ENCODE measurements around the gene IQSEC1.

Gene IQSEC1

DNA sequence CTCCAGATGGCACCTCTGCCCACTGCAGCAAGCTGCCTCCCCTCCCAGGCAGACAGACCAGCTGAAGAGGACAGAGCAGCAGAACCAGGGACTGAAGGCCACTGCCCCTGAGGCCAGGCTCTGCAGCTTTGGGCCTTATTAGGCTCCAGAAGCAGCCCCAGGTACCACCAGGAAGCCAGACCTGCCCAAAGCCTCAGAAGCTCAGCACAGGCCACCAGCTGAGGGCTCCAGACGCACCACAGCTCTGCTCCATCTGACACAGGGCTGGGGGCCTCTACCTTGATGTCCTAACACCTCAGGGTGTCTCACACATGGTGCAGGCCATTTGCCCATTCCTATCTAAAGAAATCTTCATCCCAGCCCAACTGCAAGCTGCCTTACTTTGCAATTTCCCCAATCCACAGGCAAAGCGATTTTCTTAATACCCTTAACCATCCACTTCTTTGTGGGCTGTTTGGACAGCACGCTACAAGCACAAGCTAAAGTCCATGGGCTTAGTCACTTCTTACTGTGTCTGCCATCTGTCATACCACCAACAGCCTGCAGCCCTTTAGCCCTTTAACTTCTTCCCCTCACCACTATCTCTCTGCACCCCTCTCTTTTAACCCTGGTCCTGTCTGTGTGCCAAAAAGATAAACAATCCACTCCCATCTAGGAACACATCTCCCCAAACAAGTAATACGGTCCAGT is 112.1 kb downstream of the IQSEC1 start:
- no peaks in the 10 kb centered on the region for H4K20me1 ChIP-seq (ENCODE audit: low read depth, low read length)
- no peaks in the 10 kb centered on the region for H3K36me3 ChIP-seq (ENCODE audit: low read length)
- H3K4me2 ChIP-seq (ENCODE audit: low read depth, low read length, poor library complexity, severe bottlenecking) = no peak overlapping the region
- H3K27me3 ChIP-seq (ENCODE audit: low read length) = no peaks in the 10 kb centered on the region
- no peak overlapping the region for H3K27ac ChIP-seq (ENCODE audit: low read depth, low read length)
- no peaks in the 10 kb centered on the region for H3K9me3 ChIP-seq (ENCODE audit: insufficient read depth, low read length)
- H3K9me2 ChIP-seq (replicated peaks; ENCODE audit: insufficient read depth, low read length) = no peaks in the 10 kb centered on the region
- no peaks in the 10 kb centered on the region for H3F3A ChIP-seq (ENCODE audit: insufficient read depth)
- H2AFZ ChIP-seq (ENCODE audit: low read depth, low read length, severe bottlenecking) = no peak overlapping the region
- no peak overlapping the region for H3K4me3 ChIP-seq (ENCODE audit: insufficient read depth, low read length, poor library complexity, severe bottlenecking)
- no peak for TF ChIP-seq EZH2phosphoT487 (conservative IDR thresholded peaks at IDR 0.05; ENCODE audit: low read length)
- TF ChIP-seq, protein P1, sequence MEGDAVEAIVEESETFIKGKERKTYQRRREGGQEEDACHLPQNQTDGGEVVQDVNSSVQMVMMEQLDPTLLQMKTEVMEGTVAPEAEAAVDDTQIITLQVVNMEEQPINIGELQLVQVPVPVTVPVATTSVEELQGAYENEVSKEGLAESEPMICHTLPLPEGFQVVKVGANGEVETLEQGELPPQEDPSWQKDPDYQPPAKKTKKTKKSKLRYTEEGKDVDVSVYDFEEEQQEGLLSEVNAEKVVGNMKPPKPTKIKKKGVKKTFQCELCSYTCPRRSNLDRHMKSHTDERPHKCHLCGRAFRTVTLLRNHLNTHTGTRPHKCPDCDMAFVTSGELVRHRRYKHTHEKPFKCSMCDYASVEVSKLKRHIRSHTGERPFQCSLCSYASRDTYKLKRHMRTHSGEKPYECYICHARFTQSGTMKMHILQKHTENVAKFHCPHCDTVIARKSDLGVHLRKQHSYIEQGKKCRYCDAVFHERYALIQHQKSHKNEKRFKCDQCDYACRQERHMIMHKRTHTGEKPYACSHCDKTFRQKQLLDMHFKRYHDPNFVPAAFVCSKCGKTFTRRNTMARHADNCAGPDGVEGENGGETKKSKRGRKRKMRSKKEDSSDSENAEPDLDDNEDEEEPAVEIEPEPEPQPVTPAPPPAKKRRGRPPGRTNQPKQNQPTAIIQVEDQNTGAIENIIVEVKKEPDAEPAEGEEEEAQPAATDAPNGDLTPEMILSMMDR (IDR thresholded peaks at IDR 0.05; ENCODE audit: insufficient read depth, low read length, poor library complexity, severe bottlenecking) = no peak
- H3K79me2 ChIP-seq (ENCODE audit: insufficient read depth, low read length) = no peaks in the 10 kb centered on the region
- H3K9ac ChIP-seq (ENCODE audit: low read length) = no peak overlapping the region

DNA sequence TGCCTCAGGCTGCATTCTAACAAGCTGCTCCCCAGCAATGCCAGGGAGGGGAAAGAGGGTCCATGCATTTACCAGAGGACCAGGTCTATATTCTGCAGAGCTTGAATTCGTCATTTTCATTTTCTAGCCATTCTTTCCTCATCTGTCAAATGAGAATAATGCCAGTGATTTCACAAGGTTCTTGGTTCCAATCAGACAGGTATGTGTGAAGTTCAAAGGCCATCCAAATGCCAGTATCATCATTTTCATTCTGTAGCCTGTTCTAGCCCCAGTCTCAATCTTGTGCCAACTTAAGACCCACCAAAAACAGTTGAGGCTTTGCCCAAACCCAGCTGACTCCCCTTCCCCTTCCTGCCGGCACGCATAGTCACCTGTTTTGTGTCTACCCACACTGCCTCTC is 112.7 kb downstream of the IQSEC1 start:
- TF ChIP-seq EZH2phosphoT487 (conservative IDR thresholded peaks at IDR 0.05; ENCODE audit: low read length) = no peak
- TF ChIP-seq, protein P1 (IDR thresholded peaks at IDR 0.05; ENCODE audit: insufficient read depth, low read length, poor library complexity, severe bottlenecking) = no peak
- Histone ChIP-seq H3K4me2 (ENCODE audit: low read depth, low read length, poor library complexity, severe bottlenecking) (no peak overlapping the region), H3K9ac (ENCODE audit: low read length) (no peak overlapping the region)

DNA sequence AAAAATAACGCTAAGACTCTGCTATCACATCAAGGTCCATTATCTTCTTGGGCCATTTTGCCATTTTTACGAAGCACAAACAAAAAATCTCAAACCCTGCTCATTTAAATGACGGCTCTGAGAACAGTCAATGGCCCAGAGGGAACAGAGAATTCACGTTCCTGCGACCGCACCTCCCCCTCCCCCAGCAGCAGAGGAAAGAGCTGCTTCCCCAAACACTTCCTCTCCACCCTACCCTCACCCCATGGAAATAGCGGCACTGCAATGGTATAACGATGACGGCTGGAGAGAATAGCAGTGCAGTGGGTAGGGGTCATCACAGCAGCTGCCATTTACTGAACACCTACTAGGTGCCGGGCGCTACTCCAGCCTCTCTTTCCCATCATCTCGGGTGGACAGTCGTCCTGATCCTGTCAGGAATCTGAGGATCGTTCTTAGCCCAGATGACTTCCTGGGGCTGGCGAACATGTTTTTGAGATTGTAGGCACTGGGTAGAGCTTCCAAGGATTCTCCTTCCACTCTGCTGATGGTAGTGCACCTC is 113.3 kb downstream of the IQSEC1 start:
- Histone ChIP-seq H3K36me3 (ENCODE audit: low read length) (no peaks in the 10 kb centered on the region), H3K9me2 (replicated peaks; ENCODE audit: insufficient read depth, low read length) (no peaks in the 10 kb centered on the region), H3K4me2 (ENCODE audit: low read depth, low read length, poor library complexity, severe bottlenecking) (no peak overlapping the region), H2AFZ (ENCODE audit: low read depth, low read length, severe bottlenecking) (no peak overlapping the region), H3K27me3 (ENCODE audit: low read length) (no peaks in the 10 kb centered on the region), H3F3A (ENCODE audit: insufficient read depth) (no peaks in the 10 kb centered on the region), H3K79me2 (ENCODE audit: insufficient read depth, low read length) (no peaks in the 10 kb centered on the region), H3K9me3 (ENCODE audit: insufficient read depth, low read length) (no peaks in the 10 kb centered on the region), H3K27ac (ENCODE audit: low read depth, low read length) (no peak overlapping the region), H3K4me3 (ENCODE audit: insufficient read depth, low read length, poor library complexity, severe bottlenecking) (no peak overlapping the region), H3K9ac (ENCODE audit: low read length) (no peak overlapping the region), H4K20me1 (ENCODE audit: low read depth, low read length) (no peaks in the 10 kb centered on the region)
- TF ChIP-seq EZH2phosphoT487 (conservative IDR thresholded peaks at IDR 0.05; ENCODE audit: low read length) = no peak
- TF ChIP-seq, protein P1 (IDR thresholded peaks at IDR 0.05; ENCODE audit: insufficient read depth, low read length, poor library complexity, severe bottlenecking) = no peak

More for the DNA sequence above, 112.7 kb downstream of the IQSEC1 start:
- no peaks in the 10 kb centered on the region for H3K9me3 ChIP-seq (ENCODE audit: insufficient read depth, low read length)
- H3K27ac ChIP-seq (ENCODE audit: low read depth, low read length) = no peak overlapping the region
- H2AFZ ChIP-seq (ENCODE audit: low read depth, low read length, severe bottlenecking) = no peak overlapping the region
- no peaks in the 10 kb centered on the region for H3K27me3 ChIP-seq (ENCODE audit: low read length)
- no peak overlapping the region for H3K4me3 ChIP-seq (ENCODE audit: insufficient read depth, low read length, poor library complexity, severe bottlenecking)
- no peaks in the 10 kb centered on the region for H4K20me1 ChIP-seq (ENCODE audit: low read depth, low read length)
- no peaks in the 10 kb centered on the region for H3K36me3 ChIP-seq (ENCODE audit: low read length)
- no peaks in the 10 kb centered on the region for H3K9me2 ChIP-seq (replicated peaks; ENCODE audit: insufficient read depth, low read length)
- no peaks in the 10 kb centered on the region for H3K79me2 ChIP-seq (ENCODE audit: insufficient read depth, low read length)
- H3F3A ChIP-seq (ENCODE audit: insufficient read depth) = no peaks in the 10 kb centered on the region
